Liver (tissue), 3 donors: Measurements from ENCODE around the gene IRS1.

Experiments
- CTCF ChIP-seq: fragments of 150-350 bp; IDR thresholded peaks from 2 replicates; pipeline ENCODE4 v1.5.1; 2017; ENCODE audit warnings: improper control_type of control experiment, low read depth, low read length; ENCODE audit not compliant: missing input control
- EGR1 ChIP-seq, 2 donors: IDR thresholded peaks; 2 replicates each; pipeline ENCODE4 v1.6.1; 2016 to 2018; ENCODE audit warnings: antibody characterized with exemption in 2 of 2, low read depth in 2 of 2
- NR2F2 ChIP-seq: IDR thresholded peaks from 2 replicates; pipeline ENCODE4 v1.6.1; 2016; ENCODE audit warnings: antibody characterized with exemption
- REST ChIP-seq: IDR thresholded peaks from 2 replicates; pipeline ENCODE4 v1.6.1; 2016; ENCODE audit warnings: antibody characterized with exemption, mild to moderate bottlenecking
- donor health status: healthy.
- donor health status: healthy.

- TF ChIP-seq CTCF (no peak), EGR1 (IDR thresholded peaks at IDR 0.05; ENCODE audit: low read depth in 2 of 2) (no peak), REST (no peak), NR2F2 (no peak)
Measured at GRCh38 chr2:226803410-226803809, 3.8 kb upstream of the IRS1 start.
